ENCODE measurements around the gene ITGB8. TPM values are rescaled to one million over a fixed set of nuclear protein-coding genes. Genes with fewer than 3 reads are reported as not detected.

Gene ITGB8
- total RNA-seq, 1 donor from 2014 or later: 62.6 TPM

DNA sequence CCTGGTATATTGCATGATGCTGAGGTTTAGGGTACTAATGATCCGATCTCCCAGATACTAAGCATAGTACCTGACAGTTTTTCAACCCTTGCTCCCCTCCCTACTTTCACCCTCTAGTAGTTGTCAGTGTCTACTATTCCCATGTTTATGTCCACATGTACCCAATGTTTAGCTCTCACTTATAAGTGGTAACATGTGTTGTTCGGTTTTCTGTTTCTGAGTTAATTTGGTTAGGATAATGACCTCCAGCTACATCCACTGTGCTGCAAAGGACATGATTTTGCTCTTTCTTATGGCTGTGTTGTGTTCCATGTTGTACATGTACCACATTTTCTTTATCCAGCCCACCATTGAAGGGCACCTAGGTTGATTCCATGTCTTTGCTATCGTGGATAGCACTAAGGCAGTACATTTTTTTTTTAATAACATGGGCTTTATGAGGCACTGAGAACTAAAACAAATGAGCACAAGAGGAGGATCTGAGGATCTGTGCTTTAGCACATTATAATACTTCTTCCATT is 28.1 kb downstream of the ITGB8 start:
- DNase-seq (ENCODE audit: extremely low spot score in 2 of 2): no peak
- TF ChIP-seq POLR2A (IDR thresholded peaks at IDR 0.05): no peak
- no peaks in the 10 kb centered on the region for H3K27me3 ChIP-seq
- no peaks in the 10 kb centered on the region for H3K9me3 ChIP-seq
- H3K27ac ChIP-seq: no peak overlapping the region
- no peak overlapping the region for H3K4me3 ChIP-seq
- no peaks in the 10 kb centered on the region for H3K36me3 ChIP-seq
- intact Hi-C loops (cut with DNase I): no loop called here
- peaks cover 56% of the 10 kb centered on the region for H3K4me1 ChIP-seq

DNA sequence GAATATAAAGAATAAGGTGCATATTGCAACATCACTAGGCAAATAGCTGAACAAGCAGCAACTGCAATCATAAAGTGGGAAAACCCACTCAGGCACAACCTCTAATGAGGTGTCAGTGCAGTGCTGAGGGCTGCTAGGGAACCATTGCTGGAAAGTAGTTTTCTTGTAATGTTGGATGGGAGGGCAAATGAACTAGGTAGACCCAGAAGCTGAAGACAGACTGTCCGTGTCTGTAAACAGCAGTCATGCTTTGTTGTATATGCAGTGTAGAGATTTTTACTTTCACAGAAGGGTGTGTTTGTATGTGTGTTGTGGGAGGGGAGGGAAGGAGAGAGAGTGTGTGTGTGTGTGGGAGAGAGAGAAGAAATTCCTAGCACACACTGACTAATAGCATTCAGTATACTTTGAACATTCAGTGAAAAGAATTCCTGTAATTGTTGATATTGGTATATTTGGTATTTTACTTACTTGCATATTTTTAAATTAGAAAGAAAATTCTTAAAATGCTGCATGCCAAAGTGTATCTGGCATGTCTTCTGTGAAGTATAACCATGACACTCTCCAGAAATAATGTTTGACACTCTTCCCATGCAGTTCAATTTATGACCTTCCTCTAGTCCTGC is 28.8 kb downstream of the ITGB8 start:
- DNase-seq (ENCODE audit: extremely low spot score in 2 of 2): no peak
- H3K4me1 ChIP-seq: peaks cover 55% of the 10 kb centered on the region
- TF ChIP-seq POLR2A (IDR thresholded peaks at IDR 0.05): no peak
- TF ChIP-seq, protein P1, sequence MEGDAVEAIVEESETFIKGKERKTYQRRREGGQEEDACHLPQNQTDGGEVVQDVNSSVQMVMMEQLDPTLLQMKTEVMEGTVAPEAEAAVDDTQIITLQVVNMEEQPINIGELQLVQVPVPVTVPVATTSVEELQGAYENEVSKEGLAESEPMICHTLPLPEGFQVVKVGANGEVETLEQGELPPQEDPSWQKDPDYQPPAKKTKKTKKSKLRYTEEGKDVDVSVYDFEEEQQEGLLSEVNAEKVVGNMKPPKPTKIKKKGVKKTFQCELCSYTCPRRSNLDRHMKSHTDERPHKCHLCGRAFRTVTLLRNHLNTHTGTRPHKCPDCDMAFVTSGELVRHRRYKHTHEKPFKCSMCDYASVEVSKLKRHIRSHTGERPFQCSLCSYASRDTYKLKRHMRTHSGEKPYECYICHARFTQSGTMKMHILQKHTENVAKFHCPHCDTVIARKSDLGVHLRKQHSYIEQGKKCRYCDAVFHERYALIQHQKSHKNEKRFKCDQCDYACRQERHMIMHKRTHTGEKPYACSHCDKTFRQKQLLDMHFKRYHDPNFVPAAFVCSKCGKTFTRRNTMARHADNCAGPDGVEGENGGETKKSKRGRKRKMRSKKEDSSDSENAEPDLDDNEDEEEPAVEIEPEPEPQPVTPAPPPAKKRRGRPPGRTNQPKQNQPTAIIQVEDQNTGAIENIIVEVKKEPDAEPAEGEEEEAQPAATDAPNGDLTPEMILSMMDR (IDR thresholded peaks at IDR 0.05): no peak
- TF ChIP-seq POLR2AphosphoS5 (IDR thresholded peaks at IDR 0.05; ENCODE audit: insufficient read depth in 1 of 2, low read depth in 1 of 2): no peak
- no peaks in the 10 kb centered on the region for H3K9me3 ChIP-seq
- H3K27ac ChIP-seq: no peak overlapping the region
- no peaks in the 10 kb centered on the region for H3K36me3 ChIP-seq
- no peaks in the 10 kb centered on the region for H3K27me3 ChIP-seq
- intact Hi-C loops (cut with DNase I): no loop called here
- H3K4me3 ChIP-seq: no peak overlapping the region

DNA sequence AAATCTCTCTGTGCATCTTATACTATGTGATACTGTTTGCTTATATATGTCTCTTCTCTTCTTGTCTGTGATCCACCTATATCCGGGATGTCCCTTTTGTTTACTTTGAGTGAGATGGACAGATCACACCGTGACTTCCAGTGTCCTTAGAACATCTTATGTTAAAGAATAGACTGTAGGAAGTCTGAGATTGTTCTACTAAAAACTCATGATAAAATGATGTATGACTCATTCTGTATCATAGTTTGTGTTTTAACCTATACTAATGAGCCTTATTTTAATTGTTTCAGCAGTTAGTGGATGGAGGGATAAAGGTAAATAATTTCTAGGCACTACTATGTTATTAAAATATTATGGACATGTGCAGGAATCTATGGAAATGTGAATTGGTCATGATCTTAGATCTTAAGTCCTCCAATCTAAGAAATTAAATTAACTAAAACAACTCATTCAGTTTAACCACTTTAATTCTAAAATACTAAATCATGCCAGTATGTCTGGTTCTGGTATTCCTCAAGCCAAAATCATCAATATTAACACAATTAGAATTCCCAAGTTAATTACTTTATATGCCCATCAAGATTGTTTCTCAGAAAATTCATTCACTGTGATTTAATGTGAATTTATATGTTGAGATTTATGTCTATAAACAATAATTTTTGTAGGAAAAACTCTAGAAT is 32.0 kb downstream of the ITGB8 start:
- H3K4me1 ChIP-seq: peaks cover 40% of the 10 kb centered on the region
- no peak for DNase-seq (ENCODE audit: extremely low spot score in 2 of 2)
- TF ChIP-seq, protein P1 (IDR thresholded peaks at IDR 0.05): no peak
- TF ChIP-seq POLR2AphosphoS5 (IDR thresholded peaks at IDR 0.05; ENCODE audit: insufficient read depth in 1 of 2, low read depth in 1 of 2) (no peak), POLR2A (IDR thresholded peaks at IDR 0.05) (no peak)

DNA sequence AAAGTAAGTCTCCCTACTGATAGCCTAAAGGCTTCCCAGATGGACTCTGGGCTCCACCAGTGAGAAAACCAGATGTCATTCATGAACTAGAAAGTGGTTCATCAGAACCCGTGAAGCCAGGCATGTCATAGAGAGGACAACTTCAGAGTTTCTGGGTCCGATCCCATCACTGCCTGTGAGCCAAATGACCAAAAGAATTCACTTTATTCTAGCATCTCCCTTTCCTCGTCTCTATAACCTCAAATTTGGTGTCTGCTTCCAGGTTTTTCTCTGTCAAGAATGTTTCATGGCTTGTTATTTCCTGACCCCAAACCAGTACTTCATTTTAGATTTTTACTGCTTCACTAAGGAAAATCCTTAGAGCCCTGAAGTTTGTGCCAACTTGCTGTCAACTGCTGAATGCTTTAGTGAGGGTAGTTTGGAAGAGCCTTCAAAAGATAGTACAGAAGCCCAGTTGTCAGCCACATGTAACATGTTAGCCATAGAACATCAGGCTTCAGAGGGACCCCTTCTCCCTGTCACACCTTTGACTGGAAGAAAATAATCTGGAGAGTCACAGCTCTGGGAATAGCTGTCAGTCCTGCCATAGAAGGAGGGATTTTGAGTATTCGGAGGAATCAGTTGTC is 34.0 kb downstream of the ITGB8 start:
- peak overlapping the region; percentile 24 for H3K27ac ChIP-seq

More for the DNA sequence above, 32.0 kb downstream of the ITGB8 start:
- Histone ChIP-seq H3K27ac (peak overlapping the region; percentile 7), H3K27me3 (no peaks in the 10 kb centered on the region), H3K4me3 (no peak overlapping the region), H3K9me3 (no peaks in the 10 kb centered on the region), H3K36me3 (peaks cover 0 to 1% of the 10 kb centered on the region in 2 donors)
- intact Hi-C loops (cut with DNase I): no loop called here

DNA sequence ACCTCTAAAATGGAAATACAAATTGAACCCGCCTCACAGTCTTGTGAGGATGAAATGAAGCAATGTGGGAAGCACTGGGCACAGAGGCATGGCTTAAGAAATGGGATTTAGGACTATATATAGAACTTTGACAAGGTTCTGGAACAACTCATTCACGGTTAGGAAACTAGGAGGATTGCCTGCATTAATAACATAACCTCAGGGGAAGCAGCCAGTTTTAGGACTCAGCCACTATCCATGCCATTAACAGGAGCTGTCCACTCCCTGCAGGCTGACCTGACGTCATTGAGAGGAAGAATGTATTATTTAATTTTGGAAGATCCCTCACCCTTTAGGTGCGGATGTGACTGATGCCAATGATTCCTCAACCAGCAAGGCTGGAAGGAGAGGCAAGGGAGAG is 34.8 kb downstream of the ITGB8 start:
- H3K27ac ChIP-seq: no peak overlapping the region
- no peaks in the 10 kb centered on the region for H3K9me3 ChIP-seq
- H3K4me1 ChIP-seq: peaks cover 23% of the 10 kb centered on the region
- no peak for DNase-seq (ENCODE audit: extremely low spot score in 2 of 2)
- TF ChIP-seq, protein P1 (IDR thresholded peaks at IDR 0.05): no peak
- TF ChIP-seq POLR2A (IDR thresholded peaks at IDR 0.05) (no peak), POLR2AphosphoS5 (IDR thresholded peaks at IDR 0.05; ENCODE audit: insufficient read depth in 1 of 2, low read depth in 1 of 2) (no peak)
- no peaks in the 10 kb centered on the region for H3K27me3 ChIP-seq
- peaks cover 0 to 7% of the 10 kb centered on the region in 2 donors for H3K36me3 ChIP-seq
- intact Hi-C loops (cut with DNase I): no loop called here
- H3K4me3 ChIP-seq: no peak overlapping the region

More for the DNA sequence above, 34.0 kb downstream of the ITGB8 start:
- TF ChIP-seq, protein P1 (IDR thresholded peaks at IDR 0.05): no peak
- TF ChIP-seq POLR2A (IDR thresholded peaks at IDR 0.05) (no peak), POLR2AphosphoS5 (IDR thresholded peaks at IDR 0.05; ENCODE audit: insufficient read depth in 1 of 2, low read depth in 1 of 2) (no peak)
- Histone ChIP-seq H3K4me3 (no peak overlapping the region), H3K36me3 (peaks cover 0 to 7% of the 10 kb centered on the region in 2 donors), H3K27me3 (no peaks in the 10 kb centered on the region), H3K9me3 (no peaks in the 10 kb centered on the region), H3K4me1 (peaks cover 26% of the 10 kb centered on the region)
- no peak for DNase-seq (ENCODE audit: extremely low spot score in 2 of 2)
- intact Hi-C loops (cut with DNase I): no loop called here

Data from vagina (tissue), 2 donors.